Endodermal cell (in vitro differentiated cells): Measurements from ENCODE around the gene CIZ1. TPM values are rescaled to one million over a fixed set of nuclear protein-coding genes. Genes with fewer than 3 reads are reported as not detected.

ENCODE experiments used
- DNase-seq: peaks from one replicate; pipeline ENCODE4 v3.0.0-alpha.2; 2017
- H3K27ac ChIP-seq: 2 replicates; pipeline ENCODE4 v1.5.1; 2013; ENCODE audit warnings: mild to moderate bottlenecking, low read depth, low read length, moderate library complexity
- H3K27me3 ChIP-seq: 2 replicates; pipeline ENCODE4 v1.6.1; 2013; ENCODE audit warnings: mild to moderate bottlenecking, low read length, moderate library complexity; ENCODE audit not compliant: insufficient read depth, control insufficient read depth, poor library complexity, severe bottlenecking
- H3K36me3 ChIP-seq: 2 replicates; pipeline ENCODE4 v1.7.0; 2013; ENCODE audit warnings: mild to moderate bottlenecking, low read length, moderate library complexity; ENCODE audit not compliant: control insufficient read depth, insufficient read depth
- H3K4me1 ChIP-seq: one replicate; pipeline ENCODE4 v1.7.0; 2013; ENCODE audit warnings: low read length; ENCODE audit not compliant: control insufficient read depth, insufficient read depth
- H3K4me3 ChIP-seq: 2 replicates; pipeline ENCODE4 v1.5.1; 2013; ENCODE audit warnings: mild to moderate bottlenecking, low read length, moderate library complexity
- H3K9ac ChIP-seq: 2 replicates; pipeline ENCODE4 v1.6.1; 2013; ENCODE audit warnings: mild to moderate bottlenecking, low read length, moderate library complexity; ENCODE audit not compliant: poor library complexity, severe bottlenecking; ENCODE audit errors: extremely low read depth
- H3K9me3 ChIP-seq: 2 replicates; pipeline ENCODE4 v1.6.1; 2013; ENCODE audit warnings: mild to moderate bottlenecking, low read length, moderate library complexity; ENCODE audit not compliant: control insufficient read depth
- H3K27ac Mint-ChIP-seq: 2 replicates; pipeline ENCODE4 v1.8.0; 2020; ENCODE audit warnings: mixed read lengths
- H3K27me3 Mint-ChIP-seq: 2 replicates; pipeline ENCODE4 v1.8.0; 2021; ENCODE audit warnings: mild to moderate bottlenecking, mixed read lengths; ENCODE audit not compliant: insufficient read depth
- H3K36me3 Mint-ChIP-seq: 2 replicates; pipeline ENCODE4 v1.8.0; 2020; ENCODE audit warnings: low read depth, mixed read lengths
- H3K4me1 Mint-ChIP-seq: 2 replicates; pipeline ENCODE4 v1.8.0; 2020; ENCODE audit warnings: mixed read lengths
- H3K4me3 Mint-ChIP-seq: 2 replicates; pipeline ENCODE4 v1.8.0; 2020; ENCODE audit warnings: mild to moderate bottlenecking, moderate library complexity, mixed read lengths
- H3K9me3 Mint-ChIP-seq: 2 replicates; pipeline ENCODE4 v1.8.0; 2020; ENCODE audit warnings: mild to moderate bottlenecking, mixed read lengths
- CTCF ChIP-seq: fragments of 200-600 bp; sonication (generic); conservative IDR thresholded peaks from 2 replicates; pipeline ENCODE4 v1.5.0; 2021; ENCODE audit warnings: antibody characterized with exemption, mild to moderate bottlenecking
- WGBS, 2 experiments: methylation state at CpG; one replicate each; pipeline versions ENCODE4 v1.1.5 to v1.1.7; 2013; ENCODE audit warnings: missing lambda C conversion rate in 2 of 2, mixed read lengths in 1 of 2; ENCODE audit not compliant: insufficient coverage in 1 of 2, insufficient read length in 1 of 2; 5-methylcytosine and 5-hydroxymethylcytosine counted together
- total RNA-seq, 2 donors: library from RNA; stranded (reverse); fragmentation: NEBNext Ultra II Directional in 1 of 2; extraction: Animal tissue kit (Norgen Biotek cat#: 25700) in 1 of 2; gene quantifications; 2 replicates in 1 of 2; 3 replicates in 1 of 2; pipeline ENCODE4 v1.2.1, GENCODE V29; 2021

CIZ1 gene
- total RNA-seq, 2 donors from 2014 or later = 115 to 117 TPM

DNA sequence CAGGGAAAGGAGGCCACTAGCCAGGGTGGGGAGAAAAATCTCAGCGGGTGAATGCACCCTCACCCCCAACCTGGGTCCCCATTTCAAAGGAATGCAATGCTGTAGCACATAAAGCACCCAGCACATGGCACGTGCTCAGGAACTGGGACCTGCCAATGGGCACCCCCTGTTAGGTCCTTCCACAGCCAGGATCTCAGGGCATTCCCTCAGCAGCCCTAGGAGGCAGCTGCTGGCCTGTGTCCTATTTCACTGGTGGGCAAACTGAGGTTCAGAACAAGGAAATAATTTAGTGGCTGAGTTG is 20.6 kb upstream of the CIZ1 start:
- H3K27me3 ChIP-seq = no peaks in the 10 kb centered on the region
- DNase-seq = no peak
- H3K27me3 Mint-ChIP-seq = peaks cover 2% of the 10 kb centered on the region
- no peak for TF ChIP-seq CTCF
- no peaks in the 10 kb centered on the region for H3K9me3 ChIP-seq
- no peak overlapping the region for H3K4me3 Mint-ChIP-seq
- 88 to 97% methylated on average over 1 to 2 of the region's 2 CpGs for WGBS, 2 experiments
- H3K4me1 Mint-ChIP-seq = peaks cover 3% of the 10 kb centered on the region
- H3K36me3 ChIP-seq = no peaks in the 10 kb centered on the region
- no peak overlapping the region for H3K4me3 ChIP-seq
- no peak overlapping the region for H3K27ac ChIP-seq
- H3K9ac ChIP-seq = no peak overlapping the region
- H3K27ac Mint-ChIP-seq = no peak overlapping the region
- H3K4me1 ChIP-seq = no peaks in the 10 kb centered on the region
- no peaks in the 10 kb centered on the region for H3K36me3 Mint-ChIP-seq
- no peaks in the 10 kb centered on the region for H3K9me3 Mint-ChIP-seq

DNA sequence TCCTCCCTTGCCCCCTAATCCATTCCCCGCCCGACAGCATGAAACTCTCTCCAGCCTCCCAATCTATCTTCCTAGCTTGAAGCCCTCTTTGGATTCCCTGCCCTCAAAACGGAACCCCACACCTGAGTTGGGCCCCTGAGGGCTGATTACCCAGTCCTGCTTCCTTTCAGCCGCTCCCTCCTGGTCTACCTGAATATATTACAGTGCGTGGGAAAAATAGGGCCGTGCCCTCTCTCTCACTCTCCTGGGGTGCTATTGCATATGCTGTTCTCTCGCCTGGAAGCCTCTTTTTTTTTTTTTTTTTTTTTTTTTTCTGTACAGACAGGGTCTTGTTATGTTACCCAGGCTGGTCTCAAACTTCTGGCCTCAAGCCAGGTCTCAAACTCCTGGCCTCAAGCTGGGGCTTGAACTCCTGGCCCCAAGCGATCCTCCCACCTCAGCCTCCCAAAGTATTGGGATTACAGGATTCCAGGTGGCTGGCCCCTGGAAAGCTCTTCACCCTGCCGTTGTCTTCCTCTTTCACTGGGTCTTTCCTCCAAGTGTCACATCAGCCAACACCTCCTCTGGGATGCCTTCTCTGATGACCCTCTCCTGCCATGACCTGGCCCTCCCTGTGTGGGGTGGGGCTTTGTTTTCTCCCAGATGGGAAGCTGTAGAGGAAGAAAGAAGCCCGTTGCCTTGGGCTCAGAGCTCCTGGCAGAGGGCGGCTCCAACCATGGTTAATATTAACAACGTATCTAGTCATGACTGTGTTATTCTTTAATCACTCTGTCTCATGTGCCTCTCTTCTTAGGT is 20.0 kb upstream of the CIZ1 start:
- Histone ChIP-seq H3K27me3 (no peaks in the 10 kb centered on the region), H3K4me1 (no peaks in the 10 kb centered on the region), H3K4me3 (no peak overlapping the region), H3K27ac (no peak overlapping the region), H3K36me3 (no peaks in the 10 kb centered on the region), H3K9me3 (no peaks in the 10 kb centered on the region), H3K9ac (no peak overlapping the region)
- no peaks in the 10 kb centered on the region for H3K27me3 Mint-ChIP-seq
- no peak overlapping the region for H3K27ac Mint-ChIP-seq
- no peaks in the 10 kb centered on the region for H3K36me3 Mint-ChIP-seq
- H3K9me3 Mint-ChIP-seq = no peaks in the 10 kb centered on the region
- TF ChIP-seq CTCF = no peak
- WGBS, 2 experiments = 87 to 94% methylated on average over 7 to 12 of the region's 12 CpGs
- no peak overlapping the region for H3K4me3 Mint-ChIP-seq
- peaks cover 7% of the 10 kb centered on the region for H3K4me1 Mint-ChIP-seq
- no peak for DNase-seq

- no peaks in the 10 kb centered on the region for H3K9me3 Mint-ChIP-seq
- H3K4me1 Mint-ChIP-seq = peaks cover 12% of the 10 kb centered on the region
- Histone ChIP-seq H3K36me3 (no peaks in the 10 kb centered on the region), H3K9me3 (no peaks in the 10 kb centered on the region), H3K4me3 (no peak overlapping the region), H3K27me3 (no peaks in the 10 kb centered on the region), H3K27ac (no peak overlapping the region), H3K4me1 (peaks cover 5% of the 10 kb centered on the region), H3K9ac (no peak overlapping the region)
- H3K4me3 Mint-ChIP-seq = no peak overlapping the region
- H3K27ac Mint-ChIP-seq = no peak overlapping the region
- no peaks in the 10 kb centered on the region for H3K36me3 Mint-ChIP-seq
- no peak for TF ChIP-seq CTCF
- H3K27me3 Mint-ChIP-seq = peaks cover 4% of the 10 kb centered on the region
- no peak for DNase-seq
- 87 to 88% methylated on average over 11 to 15 of the region's 15 CpGs for WGBS, 2 experiments
Observed at GRCh38 chr9:128208946-128209669, 17.7 kb upstream of the CIZ1 start.
